Stimulated activated CD8-positive, alpha-beta memory T cell treated with anti-CD3 and anti-CD28 coated beads, Interleukin-15, amount 100 ng/mL, for 1 hour (primary cell): ENCODE measurements around the gene BLID.

Experiments
- DNase-seq: peaks from one replicate; pipeline ENCODE4 v3.0.0-alpha.2; 2020; ENCODE audit warnings: low read depth

BLID gene

DNA sequence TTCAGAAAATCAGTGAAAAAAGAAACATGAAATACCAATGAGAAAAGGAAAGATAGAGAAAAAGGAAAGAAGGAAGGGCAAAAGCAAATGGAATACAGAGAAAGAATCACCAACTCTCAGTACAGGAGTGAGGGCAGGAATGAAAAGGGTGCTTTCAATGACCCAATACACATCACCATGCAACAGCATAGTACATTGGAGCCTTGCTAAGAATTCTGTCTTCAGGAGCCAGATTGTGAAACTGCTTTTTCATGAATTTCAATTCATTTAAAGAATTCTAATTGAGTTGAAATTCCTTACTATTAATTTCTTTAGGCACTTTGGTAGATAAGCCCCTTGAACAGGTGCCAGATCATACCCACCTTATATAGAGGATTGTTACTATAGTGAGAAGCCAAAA is 34.9 kb downstream of the BLID start:
- no peak for DNase-seq

DNA sequence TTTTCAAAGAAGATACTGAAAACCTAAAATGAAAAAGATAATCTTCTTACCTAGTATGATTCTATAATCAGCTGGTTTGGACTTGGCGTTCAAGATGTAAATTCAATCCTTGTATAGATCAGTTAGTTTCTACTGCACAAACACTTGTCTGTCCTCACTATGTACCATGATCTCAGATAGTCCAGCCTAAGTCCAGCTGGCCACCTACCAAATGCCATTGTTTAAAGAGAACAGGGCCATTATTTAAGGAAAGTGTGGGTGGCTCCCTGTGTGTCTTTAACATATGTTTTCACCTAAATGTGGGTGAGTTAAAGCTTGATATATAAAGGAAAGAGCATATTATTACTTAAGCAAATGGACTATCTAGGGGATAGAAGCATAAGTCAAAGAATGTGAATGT is 38.6 kb downstream of the BLID start:
- DNase-seq = no peak

GRCh38 chr11:122076512-122077120 is 39.4 kb downstream of the BLID start:
- no peak for DNase-seq

DNA sequence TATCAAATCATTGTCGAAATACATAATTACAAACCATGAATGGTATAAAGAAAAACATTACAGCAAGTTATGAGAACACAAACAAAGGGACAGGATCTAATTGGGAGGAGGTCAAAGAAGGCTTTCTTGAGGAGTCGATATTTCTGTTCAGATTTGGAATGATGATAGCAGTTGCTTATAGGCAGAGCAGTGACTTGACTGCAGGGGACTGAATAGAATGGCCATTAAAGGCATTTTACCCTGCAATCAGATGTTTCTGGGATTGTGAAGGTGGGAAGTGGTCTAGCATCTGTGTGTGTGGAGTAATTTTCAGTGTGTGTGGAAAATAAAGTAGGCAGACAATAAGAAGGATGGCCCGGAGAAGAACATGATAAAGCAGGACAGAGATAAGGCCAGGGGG is 41.0 kb downstream of the BLID start:
- DNase-seq = no peak

DNA sequence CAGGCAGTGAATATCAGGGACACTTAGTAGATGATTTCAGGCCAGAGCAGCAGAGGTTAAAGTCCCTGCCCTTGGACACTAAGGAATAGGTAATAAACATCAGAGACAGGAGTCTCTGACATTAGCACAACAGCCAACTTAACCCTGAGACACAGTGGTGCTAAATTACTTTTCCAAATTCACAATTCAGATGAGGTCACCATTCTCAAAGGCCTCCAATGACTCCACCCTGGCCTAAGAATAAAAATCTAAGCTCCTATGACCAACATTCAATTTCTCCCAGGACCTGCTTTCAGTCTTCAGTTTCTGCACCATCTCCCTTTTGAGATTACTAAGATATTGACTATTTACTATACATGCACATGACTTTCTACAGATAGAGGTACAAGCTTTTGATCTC is 42.0 kb downstream of the BLID start:
- no peak for DNase-seq

DNA sequence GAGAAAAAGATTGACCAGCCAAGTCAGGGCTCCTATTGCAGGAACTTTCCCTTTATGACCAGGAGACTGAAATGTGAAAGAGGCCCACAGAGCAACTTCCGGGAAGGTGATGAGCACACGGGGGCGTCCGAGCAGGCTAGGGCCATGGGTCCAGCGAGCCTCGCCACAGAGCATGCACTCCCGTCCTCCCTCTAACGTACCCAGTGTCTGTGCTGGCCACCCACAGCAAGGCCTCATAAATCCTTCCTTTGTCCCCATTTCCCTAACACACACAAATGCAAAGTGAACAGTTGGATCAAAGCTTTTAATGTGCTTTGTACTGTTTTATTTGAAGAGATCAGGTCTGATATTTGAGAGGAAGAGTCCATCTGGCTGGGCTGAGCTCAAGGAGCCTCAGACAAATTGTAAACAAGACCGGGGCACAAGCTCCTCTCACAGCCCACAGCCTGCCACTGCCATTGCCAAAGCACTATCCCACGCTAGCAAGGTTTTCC is 44.3 kb downstream of the BLID start:
- no peak for DNase-seq

DNA sequence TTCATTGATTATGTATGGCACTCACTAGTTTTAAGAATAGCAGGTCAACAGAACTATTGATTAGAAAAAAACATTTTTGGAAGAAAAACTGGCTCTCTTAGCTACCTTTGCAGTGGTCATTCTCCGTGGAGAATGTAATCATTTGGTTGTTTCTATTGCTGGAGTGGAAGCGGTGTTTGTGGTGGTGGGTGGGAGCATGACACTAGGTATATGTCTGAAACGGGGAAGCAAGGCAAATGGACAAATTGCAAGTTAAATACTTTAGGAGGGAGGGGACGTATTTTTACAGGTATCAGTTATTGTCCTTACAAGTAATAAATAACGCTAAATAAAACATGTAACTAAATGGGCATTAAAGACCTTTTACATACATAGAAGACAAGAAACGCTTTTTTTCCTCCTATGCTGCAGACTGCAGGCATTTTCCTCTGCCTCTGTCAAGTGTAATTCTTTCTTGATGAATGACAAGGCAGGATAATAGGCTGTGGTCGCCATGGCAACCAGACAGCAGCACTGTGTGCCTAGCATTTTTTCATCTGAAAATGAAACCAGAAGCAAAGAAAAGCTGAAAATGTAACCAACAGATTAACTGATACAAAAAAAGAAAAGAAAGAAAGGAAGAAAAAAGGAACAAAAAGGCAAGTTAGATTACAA is 46.2 kb downstream of the BLID start:
- no peak for DNase-seq

DNA sequence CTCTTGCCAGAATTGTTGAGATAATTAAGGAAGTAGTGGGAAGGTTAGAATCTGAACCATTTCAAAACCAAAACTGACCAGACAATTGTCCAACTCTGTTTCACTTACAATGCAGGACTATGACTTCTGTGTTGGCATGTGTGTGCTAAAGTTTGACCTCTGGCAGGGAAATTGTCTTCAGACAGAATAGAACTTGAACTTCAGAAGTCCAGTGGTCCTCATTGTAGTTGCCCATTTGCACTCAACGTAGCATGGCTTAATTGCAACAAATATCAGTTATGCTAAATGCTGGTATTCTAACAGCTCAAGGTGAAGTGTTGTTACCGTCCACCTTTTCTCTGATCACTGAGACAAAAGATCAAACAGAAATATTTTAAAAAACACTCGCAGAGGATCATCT is 47.2 kb downstream of the BLID start:
- DNase-seq = no peak

DNA sequence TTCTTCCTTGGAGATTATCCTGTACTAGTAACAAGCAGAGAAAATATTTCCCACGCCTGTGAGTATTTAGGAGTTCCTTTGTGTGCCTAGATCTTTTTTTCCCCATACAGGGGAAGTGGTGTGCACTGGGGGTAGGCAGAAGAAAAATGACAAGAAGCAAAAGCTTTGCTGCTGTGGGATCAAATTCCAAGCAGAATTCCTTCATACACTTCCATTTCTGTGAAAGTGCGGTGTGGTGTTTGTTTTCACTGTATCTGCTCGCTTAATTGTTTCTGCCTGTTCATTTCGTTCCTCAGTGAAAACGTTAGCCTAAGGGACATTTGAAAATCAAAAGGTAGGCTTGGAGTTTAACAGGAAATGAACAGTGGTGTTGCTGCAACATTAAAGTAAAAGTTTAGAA is 47.9 kb downstream of the BLID start:
- DNase-seq = no peak
